Stimulated activated CD4-positive, alpha-beta T cell treated with anti-CD3 and anti-CD28 coated beads, Interleukin-2, amount 100 ng/mL, for 48 hours (primary cell): ENCODE measurements around the gene PBX4.

Experiments used
- DNase-seq, 2 donors: peaks; one replicate each; pipeline ENCODE4 v3.0.0-alpha.2; 2020

PBX4 gene

GRCh38 chr19:19537075-19538048, 81.1 kb downstream of the PBX4 start:
- no peak for DNase-seq

GRCh38 chr19:19535311-19536191, 82.9 kb downstream of the PBX4 start:
- no peak for DNase-seq

DNA sequence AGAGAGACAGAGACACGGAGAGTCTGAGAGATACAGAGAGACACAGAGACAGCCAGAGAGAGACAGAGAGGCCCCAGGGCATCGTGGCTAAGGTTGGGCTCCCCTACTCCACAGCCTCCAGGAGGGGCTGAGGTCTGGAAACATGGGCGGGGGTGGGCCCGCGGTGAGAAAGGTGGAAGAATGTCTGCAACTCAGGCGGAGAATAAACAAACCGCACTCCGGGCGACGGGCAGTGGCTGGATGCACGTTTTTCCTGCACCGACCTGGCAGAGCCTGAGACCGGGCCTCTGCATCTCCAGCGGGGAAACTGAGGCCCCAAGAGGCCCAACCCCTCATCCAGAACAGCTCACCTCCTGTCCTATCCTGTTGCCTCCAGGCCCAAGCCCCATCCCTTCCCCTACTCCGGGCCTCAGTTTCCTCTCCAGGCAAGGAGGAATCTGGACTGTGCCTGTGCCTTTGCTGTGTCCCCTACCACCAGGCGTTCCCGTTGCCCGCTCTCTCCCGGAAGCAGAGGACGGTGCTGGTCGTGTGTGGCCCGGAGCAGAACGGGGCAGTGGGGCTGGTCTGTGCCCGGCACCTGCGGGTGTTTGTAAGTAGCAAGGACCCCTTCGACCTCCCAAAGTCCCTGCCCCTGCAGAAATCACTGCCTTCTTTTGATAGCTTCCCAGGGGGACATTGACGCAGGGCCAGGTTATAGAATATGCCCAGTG, 83.8 kb downstream of the PBX4 start:
- no peak for DNase-seq

DNA sequence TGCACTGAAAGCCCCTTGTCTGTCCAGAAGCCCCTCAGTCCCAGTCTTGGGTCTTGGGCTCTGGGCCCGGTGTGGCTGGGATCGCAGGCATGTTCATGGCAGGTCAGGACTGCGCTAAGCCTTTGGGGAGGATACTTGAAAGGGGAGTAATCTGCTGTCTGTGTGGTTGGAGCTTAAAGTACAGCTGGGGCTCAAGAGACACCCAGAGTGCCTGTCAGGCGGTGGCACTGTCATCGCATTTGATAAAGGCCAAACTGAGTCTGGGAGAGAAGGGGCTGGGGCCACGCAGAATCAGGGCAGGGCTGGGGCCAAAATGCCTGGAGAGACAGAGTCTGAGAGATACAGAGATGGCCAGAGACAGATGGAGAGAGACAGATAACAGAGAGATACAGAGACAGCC, 84.6 kb downstream of the PBX4 start:
- DNase-seq: no peak

GRCh38 chr19:19532806-19533701, 85.4 kb downstream of the PBX4 start:
- DNase-seq: no peak

DNA sequence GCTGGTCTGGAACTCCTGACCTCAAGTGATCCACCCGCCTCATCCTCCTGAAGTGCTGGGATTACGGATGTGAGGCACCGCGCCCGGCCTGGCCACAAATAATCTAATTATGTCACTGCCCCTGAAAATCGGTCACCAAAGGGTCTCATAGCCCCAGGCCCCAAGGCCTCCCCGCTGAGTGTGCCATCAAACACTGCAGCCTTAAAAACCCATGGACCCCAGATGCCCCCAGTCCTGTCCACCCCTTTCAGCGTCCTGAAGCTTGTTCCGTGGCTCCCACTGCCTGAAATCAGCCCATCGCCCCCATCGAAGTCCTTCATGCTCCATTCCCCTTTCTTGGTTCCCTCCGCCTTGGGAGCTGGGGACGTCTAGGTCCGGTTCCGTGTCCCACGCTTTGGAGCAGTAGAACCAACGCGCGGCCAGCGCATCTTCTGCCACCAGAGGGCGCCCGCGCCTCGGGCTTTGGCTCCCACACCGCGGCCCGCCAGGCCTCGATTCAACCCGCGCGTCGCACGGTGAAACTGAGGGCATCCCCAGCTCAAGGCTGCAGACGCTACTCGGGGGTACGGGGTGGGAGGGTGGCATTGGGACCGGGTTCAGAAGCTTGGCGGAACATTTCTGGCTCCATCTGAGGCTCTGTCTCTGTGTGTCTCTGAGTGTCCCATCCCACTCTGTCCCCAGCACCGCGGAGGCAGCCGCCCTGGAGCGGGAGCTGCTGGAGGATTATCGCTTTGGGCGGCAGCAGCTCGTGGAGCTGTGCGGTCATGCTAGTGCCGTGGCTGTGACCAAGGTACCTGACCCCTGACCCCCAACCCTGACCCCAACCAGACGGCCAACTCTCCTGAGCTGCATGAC, 86.3 kb downstream of the PBX4 start:
- DNase-seq: peak; percentile 90 to 95

DNA sequence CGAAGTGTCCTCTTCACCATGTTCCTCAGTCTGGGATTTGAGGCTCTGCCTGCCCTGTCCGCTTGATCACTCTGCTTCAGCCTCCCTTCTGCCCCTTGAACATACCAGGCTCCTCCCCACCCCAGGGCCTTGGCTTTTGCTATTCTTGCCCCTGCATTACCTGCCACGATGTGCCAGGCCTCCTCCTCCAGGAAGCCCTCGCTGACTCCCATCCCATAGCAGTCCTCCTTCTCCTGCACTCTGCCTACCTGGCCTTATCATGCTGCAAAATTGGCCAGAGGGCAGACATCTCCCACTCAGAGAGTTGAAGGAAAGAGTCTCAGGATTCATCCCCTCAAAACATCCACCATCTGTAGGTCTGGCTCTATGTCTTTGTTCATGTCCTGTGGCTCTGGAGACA, 87.6 kb downstream of the PBX4 start:
- no peak for DNase-seq

DNA sequence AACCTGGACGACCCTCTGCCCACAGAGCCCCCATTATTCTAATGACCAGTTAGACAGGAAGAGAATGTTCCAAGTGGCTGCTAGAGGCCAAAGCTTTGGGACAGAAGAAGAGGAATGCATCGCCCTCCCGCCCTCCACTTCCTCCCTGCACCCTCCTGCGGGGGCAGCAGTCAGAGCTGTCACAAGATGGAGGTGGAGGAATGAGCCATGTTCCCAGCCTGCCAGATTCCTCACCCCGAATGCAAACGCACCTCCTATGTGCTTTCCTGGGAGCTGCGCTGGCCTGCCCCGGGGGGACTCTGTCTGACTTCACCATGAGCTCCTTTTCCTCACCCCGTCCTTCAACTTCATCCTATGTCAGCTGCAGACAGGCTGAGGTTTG, 88.1 kb downstream of the PBX4 start:
- no peak for DNase-seq

GRCh38 chr19:19529783-19530422, 88.6 kb downstream of the PBX4 start:
- DNase-seq: no peak

DNA sequence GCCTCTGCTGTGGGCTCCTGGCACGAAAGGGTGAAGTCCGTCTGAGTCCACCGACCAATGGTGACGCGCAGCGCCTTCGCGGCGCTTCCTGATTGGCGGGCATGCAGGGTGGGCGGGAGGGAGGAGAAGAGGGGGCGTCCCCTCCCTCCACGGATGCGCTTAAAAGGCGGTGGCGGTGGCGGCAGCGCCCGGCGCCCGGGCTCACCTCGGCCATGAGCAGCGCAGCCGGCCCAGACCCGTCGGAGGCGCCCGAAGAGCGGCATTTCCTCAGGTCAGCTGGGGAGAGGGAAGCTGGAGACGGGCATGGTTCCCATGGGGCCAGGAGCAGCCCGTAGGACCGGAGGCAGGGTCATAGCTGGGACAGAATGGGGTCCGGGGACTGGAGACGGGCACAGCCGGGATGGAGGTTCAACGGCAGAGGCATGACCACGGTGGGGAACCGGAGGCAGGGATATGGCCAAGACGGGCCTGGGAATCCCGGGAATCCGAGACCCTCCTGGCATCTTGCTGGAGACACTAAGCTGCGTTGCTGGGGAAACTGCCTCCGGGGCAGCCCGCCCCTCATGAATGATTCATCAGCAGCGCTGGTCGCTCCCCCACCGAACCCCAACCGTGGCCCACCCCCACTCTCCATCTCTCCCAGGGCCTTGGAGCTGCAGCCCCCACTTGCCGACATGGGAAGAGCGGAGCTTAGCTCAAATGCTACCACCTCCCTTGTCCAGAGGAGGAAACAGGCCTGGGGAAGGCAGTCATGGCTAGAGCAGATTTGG, 89.6 kb downstream of the PBX4 start, which contains the start of gene YJEFN3:
TSS of gene YJEFN3 (plus strand) at position 191 of the 770 bp plus-strand sequence. CDS start at position 213, 22 bp downstream.
- DNase-seq: no peak

DNA sequence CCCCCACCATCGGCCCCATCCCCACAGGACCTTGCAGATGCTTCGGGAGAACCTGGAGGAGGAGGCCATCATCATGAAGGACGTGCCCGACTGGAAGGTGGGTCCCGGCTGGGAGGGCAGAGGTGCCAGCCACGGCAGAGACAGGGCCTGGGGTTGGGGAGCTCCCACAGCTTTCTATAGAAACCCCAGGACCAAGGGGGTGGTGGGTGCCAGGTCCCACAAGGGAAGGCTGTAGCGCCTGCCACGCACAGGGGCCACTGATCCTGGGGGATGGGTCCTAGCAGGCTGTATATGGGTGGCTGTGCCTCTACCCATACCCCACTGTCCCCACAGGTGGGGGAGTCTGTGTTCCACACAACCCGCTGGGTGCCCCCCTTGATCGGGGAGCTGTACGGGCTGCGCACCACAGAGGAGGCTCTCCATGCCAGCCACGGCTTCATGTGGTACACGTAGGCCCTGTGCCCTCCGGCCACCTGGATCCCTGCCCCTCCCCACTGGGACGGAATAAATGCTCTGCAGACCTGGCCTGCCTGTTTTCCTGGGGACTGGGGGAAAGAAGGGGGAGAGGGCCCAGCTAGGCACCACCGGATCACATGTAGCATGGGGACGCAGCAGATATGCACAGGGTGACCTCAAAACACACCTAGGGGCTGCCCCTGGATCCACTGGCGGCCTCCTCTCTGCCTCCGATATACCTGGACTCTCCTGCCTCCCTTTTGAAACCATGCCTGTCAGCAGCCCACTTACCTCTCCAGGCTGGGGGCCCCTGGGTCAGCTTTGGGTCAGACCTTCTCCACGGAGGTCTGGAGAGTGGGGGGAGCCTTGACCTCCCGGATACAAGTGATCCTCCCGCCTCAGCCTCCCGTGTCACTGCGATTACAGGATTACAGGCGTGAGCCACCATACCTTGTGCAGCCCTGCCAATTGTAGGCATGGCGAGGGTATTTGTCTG, 90.5 kb downstream of the PBX4 start:
- no peak for DNase-seq

DNA sequence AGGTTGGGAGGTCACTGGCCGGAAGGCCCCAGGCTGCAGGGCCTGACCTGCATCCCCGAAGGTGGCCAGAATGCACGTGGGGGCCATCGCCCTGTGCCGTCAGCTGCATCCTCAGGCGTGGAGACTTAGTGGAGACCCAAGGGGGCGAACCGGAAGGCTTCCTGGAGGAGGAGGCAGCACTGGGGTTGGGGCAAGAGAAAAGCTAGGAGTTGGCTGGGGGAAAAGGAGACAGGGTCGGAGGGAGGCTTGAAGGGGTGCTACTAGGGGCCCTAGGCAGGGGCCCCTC, 91.2 kb downstream of the PBX4 start:
- no peak for DNase-seq

DNA sequence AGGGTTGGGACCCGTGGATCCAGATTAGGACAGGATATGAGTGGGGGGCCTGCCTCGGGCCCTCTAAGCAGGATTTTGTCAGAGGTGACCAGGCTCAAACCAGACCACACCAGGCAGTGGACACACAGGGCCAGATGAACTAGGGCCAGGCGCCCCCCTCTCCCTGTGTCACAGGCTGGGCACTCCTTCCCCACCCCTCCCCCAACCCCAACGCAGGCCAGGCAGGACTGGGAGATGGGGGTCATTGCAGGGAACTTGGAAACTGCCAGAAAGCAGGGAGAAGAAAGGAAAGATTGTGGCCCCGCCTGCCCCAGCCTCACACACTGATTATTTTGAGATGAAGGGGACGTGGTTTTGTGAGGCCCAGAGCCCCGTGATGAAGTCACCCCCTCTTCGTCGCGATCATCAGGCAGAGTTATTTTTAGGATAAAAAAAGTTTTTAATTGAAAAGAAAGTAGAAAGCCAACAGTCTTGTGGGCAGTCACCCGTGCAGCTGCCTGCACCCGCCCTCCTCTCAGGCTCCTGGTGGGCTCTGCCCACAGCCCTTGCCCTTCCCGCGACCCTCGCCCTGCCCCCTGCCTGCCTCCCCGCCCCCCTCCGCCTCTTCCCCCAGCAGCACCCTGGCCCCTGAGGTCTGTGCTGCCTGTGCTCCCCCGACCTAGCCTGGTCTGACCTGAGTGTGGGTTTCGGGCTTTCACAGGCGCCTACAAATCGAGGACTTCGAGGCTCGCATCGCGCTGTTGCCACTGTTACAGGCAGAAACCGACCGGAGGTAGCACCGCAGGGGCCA, 91.7 kb downstream of the PBX4 start:
- no peak for DNase-seq

- no peak for DNase-seq
Observed at GRCh38 chr19:19525611-19526380, 92.7 kb downstream of the PBX4 start.

DNA sequence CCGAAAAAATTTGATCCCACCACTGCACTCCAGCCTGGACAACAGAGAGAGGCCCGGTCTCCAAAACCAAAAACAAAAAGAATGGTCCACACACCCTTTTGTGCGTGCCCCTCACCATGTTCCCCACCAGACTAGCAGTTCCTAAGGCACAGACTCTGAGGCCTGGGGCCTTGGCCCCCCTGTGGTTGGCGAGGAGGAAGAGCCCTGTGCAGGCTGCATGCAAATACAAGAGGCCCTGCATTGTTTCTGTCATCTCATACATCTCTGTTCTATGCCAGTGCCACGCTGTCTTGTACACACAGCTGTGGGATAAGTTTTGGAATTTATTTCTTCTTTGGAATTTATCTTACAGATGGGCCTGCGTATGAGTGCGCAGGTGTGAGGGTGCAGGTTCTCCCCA, 94.4 kb downstream of the PBX4 start:
- no peak for DNase-seq

- DNase-seq: no peak
Observed at GRCh38 chr19:19523177-19523576, 95.3 kb downstream of the PBX4 start.

- DNase-seq: no peak
Observed at GRCh38 chr19:19520989-19521388, 97.5 kb downstream of the PBX4 start.
